ENCODE measurements around the gene TMEM40. TPM values are rescaled to one million over a fixed set of nuclear protein-coding genes. Genes with fewer than 3 reads are reported as not detected.

Gene TMEM40
- total and polyA plus RNA-seq, 7 donors: 0.30 to 4.4 (median 0.59) TPM

DNA sequence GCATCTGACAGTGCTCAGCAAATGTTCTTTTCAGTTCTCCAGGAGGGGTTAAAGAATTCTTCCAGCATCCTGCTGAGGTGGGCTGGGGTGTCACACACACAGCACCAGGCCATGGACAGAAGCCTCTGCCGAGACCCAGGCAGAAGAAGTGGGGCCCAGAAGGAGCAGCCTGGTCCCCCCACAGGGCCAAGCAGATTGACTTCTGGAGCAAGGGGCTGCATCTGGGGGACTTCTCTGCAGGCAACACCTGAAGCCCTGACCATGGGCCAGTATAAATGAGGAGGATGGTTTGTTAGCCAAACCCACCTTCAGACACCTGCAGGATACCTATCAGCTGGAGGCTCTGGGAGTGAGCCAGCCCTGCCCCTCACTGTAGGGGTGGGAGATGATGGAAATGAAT is 16.2 kb upstream of the TMEM40 start:
- intact Hi-C loops (cut with DNase I): no loop called here
- TF ChIP-seq, protein P1, sequence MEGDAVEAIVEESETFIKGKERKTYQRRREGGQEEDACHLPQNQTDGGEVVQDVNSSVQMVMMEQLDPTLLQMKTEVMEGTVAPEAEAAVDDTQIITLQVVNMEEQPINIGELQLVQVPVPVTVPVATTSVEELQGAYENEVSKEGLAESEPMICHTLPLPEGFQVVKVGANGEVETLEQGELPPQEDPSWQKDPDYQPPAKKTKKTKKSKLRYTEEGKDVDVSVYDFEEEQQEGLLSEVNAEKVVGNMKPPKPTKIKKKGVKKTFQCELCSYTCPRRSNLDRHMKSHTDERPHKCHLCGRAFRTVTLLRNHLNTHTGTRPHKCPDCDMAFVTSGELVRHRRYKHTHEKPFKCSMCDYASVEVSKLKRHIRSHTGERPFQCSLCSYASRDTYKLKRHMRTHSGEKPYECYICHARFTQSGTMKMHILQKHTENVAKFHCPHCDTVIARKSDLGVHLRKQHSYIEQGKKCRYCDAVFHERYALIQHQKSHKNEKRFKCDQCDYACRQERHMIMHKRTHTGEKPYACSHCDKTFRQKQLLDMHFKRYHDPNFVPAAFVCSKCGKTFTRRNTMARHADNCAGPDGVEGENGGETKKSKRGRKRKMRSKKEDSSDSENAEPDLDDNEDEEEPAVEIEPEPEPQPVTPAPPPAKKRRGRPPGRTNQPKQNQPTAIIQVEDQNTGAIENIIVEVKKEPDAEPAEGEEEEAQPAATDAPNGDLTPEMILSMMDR (IDR thresholded peaks at IDR 0.05): no peak
- H3K4me1 ChIP-seq: no peaks in the 10 kb centered on the region
- no peaks in the 10 kb centered on the region for H3K36me3 ChIP-seq (ENCODE audit: insufficient read depth in 1 of 2, low read depth in 1 of 2)
- DNase-seq: no peak
- ATAC-seq: no peak
- H3K27me3 ChIP-seq (ENCODE audit: insufficient read depth in 3 of 3, low read length in 2 of 3): no peaks in the 10 kb centered on the region
- 45 to 63% (median 52%) methylated on average over 1 of the region's 1 CpG for WGBS, 3 donors
- no peak overlapping the region for H3K4me3 ChIP-seq
- H3K9me3 ChIP-seq: no peaks in the 10 kb centered on the region
- no peak overlapping the region for H3K27ac ChIP-seq

DNA sequence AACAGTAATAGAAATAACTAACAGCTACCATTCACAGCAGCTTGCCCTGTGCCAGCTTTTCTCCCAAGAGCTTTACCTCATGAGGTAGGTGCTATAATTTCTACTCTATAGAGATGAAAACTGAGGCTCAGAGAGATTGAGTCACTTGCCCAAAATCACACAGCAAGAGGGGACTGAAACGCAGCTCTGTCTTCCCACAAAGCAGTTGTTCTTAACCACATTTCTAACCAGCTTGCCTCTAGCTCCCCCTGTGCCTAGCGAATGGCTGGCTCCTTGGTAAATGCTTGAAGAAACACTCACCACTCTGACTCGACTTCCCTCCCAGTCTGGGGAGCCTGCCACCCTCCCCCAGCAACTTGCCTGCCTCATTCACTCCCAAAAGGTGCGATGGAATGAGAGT is 15.6 kb upstream of the TMEM40 start:
- DNase-seq (no peak), ATAC-seq (no peak)
- no peaks in the 10 kb centered on the region for H3K27me3 ChIP-seq (ENCODE audit: insufficient read depth in 3 of 3, low read length in 2 of 3)
- no peak overlapping the region for H3K4me3 ChIP-seq
- no peaks in the 10 kb centered on the region for H3K4me1 ChIP-seq
- no peaks in the 10 kb centered on the region for H3K36me3 ChIP-seq (ENCODE audit: insufficient read depth in 1 of 2, low read depth in 1 of 2)
- WGBS, 3 donors: 74 to 84% (median 79%) methylated on average over 4 of the region's 4 CpGs
- intact Hi-C loops (cut with DNase I): no loop called here
- H3K9me3 ChIP-seq: no peaks in the 10 kb centered on the region
- H3K27ac ChIP-seq: no peak overlapping the region
- TF ChIP-seq, protein P1 (IDR thresholded peaks at IDR 0.05): no peak

DNA sequence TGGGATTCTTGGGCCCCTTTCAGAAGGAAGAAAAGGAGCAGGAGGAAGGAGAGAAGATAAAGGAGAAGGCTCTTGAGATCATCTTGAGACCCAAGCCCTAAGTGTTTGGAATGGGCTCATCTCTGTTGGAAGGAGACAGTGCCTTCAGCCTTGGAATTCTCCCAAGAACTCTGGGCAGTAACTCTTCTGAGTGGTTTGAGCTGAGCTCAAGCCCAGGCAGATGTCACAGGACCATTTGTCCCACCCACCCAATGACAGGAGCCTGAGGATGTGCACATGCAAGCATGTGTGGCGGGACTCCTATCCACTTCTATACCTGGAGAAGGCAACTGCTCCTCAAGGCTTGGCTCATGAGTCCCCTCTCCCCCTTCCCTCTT is 14.6 kb upstream of the TMEM40 start:
- Histone ChIP-seq H3K4me3 (no peak overlapping the region), H3K9me3 (no peaks in the 10 kb centered on the region), H3K4me1 (no peaks in the 10 kb centered on the region), H3K27ac (no peak overlapping the region), H3K27me3 (ENCODE audit: insufficient read depth in 3 of 3, low read length in 2 of 3) (no peaks in the 10 kb centered on the region), H3K36me3 (ENCODE audit: insufficient read depth in 1 of 2, low read depth in 1 of 2) (no peaks in the 10 kb centered on the region)
- TF ChIP-seq, protein P1 (IDR thresholded peaks at IDR 0.05): no peak
- 93 to 100% (median 94%) methylated on average over 1 of the region's 1 CpG for WGBS, 3 donors
- DNase-seq (no peak), ATAC-seq (peak in 2 of 4 donors; percentile 26 to 48)
- intact Hi-C loops (cut with DNase I): no loop called here

DNA sequence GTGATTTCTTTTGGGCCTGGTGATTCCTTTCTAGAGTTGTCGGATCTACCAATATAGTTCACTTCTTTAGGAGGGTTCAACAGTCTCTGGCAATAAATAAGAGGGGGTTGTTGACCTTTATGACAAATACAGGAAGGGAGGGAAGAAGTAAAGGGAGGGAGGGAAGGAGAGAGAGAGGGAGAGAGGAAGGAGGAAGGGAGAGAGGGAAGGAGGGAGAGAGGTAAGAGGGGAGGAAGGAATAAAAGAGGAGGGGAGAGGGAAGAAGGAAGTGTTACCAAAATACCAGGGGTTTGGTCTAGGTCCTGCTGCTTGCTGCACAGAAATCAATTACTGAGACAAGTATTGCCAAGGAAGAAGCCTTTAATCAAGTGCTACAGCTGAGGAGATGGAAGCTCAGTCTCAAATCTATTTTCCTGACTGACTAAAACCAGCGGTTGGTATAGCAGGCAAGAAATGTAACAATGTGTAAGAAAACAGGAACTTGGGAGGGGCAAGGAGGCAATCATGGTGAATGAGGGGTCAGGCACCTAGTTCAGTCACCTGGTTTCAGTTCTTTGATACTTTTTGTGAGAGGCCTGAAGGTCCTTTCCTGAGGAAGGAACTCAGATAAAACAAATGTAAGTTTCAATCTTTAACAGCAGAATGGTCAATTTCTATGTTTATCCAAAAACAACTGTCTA is 14.1 kb upstream of the TMEM40 start:
- Histone ChIP-seq H3K4me1 (no peaks in the 10 kb centered on the region), H3K36me3 (ENCODE audit: insufficient read depth in 1 of 2, low read depth in 1 of 2) (no peaks in the 10 kb centered on the region), H3K9me3 (no peaks in the 10 kb centered on the region), H3K27me3 (ENCODE audit: insufficient read depth in 3 of 3, low read length in 2 of 3) (no peaks in the 10 kb centered on the region), H3K4me3 (no peak overlapping the region), H3K27ac (no peak overlapping the region)
- DNase-seq (no peak), ATAC-seq (no peak)
- TF ChIP-seq, protein P1 (IDR thresholded peaks at IDR 0.05): no peak
- 57 to 63% (median 58%) methylated on average over 2 of the region's 2 CpGs for WGBS, 3 donors
- intact Hi-C loops (cut with DNase I): no loop called here

DNA sequence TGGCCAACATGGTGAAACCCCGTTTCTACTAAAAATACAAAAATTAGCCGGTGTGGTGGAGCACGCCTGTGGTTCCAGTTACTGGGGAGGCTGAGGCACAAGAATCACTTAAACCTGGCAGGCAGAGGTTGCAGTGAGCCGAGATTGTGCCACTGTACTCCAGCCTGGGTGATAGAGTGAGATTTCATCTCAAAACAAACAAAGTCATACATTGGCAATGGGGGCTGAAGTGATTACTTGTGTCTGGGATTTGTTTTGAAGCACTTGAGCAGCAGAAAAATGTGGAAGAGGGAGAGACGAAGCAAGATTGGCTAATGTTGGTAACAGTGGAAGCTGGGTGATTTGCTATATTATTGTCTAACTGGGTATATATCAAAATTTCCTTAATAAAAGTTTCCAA is 13.4 kb upstream of the TMEM40 start:
- Histone ChIP-seq H3K4me3 (no peak overlapping the region), H3K27ac (no peak overlapping the region), H3K4me1 (no peaks in the 10 kb centered on the region), H3K36me3 (ENCODE audit: insufficient read depth in 1 of 2, low read depth in 1 of 2) (no peaks in the 10 kb centered on the region), H3K9me3 (no peaks in the 10 kb centered on the region), H3K27me3 (ENCODE audit: insufficient read depth in 3 of 3, low read length in 2 of 3) (no peaks in the 10 kb centered on the region)
- intact Hi-C loops (cut with DNase I): no loop called here
- 68 to 90% (median 88%) methylated on average over 5 of the region's 5 CpGs for WGBS, 3 donors
- no peak for DNase-seq
- TF ChIP-seq, protein P1 (IDR thresholded peaks at IDR 0.05): no peak
- no peak for ATAC-seq
